ENCODE data around the gene ATG9B.
A peak's percentile ranks its signal among the peaks of the same experiment; 100 is the strongest.

Gene ATG9B, protein sequence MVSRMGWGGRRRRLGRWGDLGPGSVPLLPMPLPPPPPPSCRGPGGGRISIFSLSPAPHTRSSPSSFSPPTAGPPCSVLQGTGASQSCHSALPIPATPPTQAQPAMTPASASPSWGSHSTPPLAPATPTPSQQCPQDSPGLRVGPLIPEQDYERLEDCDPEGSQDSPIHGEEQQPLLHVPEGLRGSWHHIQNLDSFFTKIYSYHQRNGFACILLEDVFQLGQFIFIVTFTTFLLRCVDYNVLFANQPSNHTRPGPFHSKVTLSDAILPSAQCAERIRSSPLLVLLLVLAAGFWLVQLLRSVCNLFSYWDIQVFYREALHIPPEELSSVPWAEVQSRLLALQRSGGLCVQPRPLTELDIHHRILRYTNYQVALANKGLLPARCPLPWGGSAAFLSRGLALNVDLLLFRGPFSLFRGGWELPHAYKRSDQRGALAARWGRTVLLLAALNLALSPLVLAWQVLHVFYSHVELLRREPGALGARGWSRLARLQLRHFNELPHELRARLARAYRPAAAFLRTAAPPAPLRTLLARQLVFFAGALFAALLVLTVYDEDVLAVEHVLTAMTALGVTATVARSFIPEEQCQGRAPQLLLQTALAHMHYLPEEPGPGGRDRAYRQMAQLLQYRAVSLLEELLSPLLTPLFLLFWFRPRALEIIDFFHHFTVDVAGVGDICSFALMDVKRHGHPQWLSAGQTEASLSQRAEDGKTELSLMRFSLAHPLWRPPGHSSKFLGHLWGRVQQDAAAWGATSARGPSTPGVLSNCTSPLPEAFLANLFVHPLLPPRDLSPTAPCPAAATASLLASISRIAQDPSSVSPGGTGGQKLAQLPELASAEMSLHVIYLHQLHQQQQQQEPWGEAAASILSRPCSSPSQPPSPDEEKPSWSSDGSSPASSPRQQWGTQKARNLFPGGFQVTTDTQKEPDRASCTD

DNA sequence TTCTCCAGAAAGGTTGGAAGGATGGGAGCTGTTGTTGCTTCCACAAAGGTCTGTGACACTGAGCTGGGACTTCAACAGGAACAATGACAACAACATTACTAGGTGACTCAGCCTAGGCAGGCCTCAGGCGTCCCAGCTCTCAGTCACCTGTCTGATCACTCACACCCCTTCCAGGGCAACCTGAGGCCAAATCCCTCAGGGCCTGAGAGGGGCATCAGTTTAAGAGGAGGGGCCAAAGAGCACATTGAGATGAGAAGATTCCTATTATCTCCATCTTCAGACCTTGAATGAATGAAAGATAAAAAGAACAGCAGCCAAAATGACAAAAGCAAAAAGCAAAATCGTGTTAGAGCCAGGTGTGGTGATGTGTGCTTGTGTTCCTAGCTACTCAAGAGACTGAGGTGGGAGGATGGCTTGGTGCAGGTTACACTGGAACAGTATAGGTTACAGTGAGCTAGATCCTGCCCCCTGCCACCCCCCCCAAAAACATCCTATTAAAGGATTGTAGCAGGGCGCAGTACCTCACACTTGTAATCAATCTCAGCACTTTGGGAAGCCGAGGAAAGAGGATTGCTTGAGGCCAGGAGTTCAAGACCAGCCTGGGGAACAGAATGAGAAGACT, at the start of gene ATG9B:
Gene ATG9B (minus strand): TSS at position 60 of the 622 bp plus-strand sequence. CDS start 71 bp downstream, outside the sequence.
- no peak for DNase-seq

DNA sequence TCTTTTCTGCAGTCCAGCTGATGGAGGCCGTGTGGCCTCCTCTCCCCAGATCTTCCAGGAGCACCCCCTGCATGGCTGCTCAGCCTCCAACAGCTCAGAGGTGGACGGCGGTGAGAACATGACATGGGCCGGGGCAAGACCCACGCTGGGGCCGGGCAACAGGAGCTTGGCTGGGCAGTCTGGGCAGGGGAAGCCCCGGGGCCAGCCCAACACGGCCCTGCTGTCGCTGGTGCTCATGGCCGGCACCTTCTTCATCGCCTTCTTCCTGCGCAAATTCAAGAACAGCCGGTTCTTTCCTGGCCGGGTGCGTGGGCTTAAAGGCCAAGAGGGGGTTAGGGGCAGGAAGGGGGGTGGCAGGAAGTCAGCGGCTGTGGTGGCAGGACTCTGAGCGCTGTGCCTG, 49.7 kb upstream of the ATG9B start:
- no peak for DNase-seq

DNA sequence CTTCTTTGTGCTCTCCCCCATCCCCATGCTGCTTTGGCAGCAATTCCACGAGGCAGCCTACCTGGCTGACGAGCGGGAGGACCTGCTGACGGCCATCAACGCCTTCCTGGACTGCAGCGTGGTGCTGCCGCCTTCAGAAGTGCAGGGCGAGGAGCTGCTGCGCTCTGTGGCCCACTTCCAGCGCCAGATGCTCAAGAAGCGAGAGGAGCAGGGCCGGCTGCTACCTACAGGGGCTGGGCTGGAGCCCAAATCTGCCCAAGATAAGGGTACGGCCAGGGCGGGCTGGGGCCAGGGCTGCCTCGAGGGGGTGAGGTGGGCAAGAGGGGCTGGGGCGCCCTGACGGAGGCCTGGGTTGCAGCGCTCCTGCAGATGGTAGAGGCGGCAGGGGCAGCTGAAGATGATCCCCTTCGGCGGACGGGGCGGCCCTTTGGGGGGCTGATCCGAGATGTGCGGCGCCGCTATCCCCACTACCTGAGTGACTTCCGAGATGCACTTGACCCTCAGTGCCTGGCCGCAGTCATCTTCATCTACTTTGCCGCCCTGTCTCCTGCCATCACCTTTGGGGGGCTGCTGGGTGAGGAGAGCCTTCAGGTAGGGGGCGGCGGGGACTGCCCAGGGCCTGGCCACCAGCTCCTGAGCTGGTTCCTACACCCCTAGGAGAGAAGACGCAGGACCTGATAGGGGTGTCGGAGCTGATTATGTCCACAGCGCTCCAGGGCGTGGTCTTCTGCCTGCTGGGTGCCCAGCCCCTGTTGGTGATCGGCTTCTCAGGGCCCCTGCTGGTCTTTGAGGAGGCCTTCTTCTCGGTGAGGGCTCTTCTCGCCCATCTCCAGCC, 47.0 kb upstream of the ATG9B start:
- DNase-seq, result no peak

DNA sequence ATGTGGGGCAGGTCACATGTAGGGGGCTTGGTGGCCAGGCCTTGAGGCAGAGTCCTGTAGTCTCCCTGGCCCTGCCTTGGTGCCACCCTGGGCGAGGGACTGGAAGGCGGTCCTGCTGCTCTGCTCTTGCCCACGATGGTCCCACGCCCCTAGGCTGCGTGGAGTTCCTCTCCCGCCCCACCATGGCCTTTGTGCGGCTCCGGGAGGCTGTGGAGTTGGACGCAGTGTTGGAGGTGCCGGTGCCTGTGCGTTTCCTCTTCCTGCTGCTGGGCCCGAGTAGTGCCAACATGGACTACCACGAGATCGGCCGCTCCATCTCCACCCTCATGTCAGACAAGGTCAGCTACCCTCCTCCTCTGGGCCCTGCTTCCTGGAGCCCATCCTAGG, 46.3 kb upstream of the ATG9B start:
- DNase-seq, result no peak

DNA sequence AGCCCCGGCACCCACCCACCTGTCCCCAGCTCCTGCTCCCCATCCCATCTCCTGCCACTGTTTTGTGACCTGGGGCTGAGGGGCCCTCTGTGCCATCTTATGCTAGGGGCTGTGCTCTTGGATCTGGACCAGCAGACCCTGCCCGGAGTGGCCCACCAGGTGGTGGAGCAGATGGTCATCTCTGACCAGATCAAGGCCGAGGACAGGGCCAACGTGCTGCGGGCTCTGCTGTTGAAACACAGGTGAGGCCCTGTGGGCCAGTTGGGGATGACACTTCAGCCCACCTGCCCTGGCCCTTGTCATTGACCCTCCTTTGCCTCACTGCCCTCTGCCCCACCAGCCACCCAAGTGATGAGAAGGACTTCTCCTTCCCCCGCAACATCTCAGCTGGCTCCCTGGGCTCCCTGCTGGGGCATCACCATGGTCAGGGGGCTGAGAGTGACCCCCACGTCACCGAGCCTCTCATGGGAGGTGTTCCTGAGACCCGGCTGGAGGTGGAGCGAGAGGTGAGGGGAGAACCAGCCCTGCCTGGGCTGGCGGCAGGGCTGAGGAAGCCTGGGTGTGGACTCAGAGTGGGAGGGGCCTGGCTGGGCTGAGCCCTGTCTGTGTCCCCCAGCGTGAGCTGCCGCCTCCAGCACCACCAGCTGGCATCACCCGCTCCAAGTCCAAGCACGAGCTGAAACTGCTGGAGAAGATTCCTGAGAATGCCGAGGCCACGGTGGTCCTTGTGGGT, 45.7 kb upstream of the ATG9B start:
- no peak for DNase-seq

DNA sequence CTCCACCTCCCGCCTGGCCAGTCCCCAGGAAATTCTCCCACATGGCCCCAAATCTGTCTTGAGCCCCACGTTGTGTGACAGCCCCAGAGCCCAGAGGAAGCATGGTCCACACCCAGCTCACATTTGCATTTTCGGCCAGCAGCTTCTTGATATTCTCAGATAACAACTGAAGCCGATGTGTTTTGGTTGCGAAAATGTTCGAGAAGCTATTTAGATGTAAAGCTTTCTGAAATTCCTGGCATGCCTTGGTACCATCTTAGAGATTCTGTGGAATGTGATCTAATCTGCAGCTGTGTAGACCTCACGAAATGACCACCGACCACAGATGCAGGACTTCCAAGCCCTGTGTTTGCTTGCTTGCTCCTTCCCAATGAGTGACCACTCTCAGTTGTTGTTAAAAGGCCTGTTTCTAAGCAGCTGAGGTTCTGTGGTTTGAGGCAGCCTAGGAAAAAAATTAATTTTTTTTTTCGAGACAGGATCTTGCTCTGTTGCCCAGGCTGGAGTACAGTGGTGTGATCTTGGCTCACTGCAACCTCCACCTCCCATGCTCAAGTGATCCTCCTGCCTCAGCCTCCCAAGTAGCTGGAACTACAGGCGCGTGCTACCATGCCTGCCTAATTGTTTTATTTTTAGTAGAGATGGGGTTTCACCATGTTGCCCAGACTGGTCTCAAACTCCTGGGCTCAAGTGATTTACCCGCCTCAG, 43.9 kb upstream of the ATG9B start:
- DNase-seq, result no peak

DNA sequence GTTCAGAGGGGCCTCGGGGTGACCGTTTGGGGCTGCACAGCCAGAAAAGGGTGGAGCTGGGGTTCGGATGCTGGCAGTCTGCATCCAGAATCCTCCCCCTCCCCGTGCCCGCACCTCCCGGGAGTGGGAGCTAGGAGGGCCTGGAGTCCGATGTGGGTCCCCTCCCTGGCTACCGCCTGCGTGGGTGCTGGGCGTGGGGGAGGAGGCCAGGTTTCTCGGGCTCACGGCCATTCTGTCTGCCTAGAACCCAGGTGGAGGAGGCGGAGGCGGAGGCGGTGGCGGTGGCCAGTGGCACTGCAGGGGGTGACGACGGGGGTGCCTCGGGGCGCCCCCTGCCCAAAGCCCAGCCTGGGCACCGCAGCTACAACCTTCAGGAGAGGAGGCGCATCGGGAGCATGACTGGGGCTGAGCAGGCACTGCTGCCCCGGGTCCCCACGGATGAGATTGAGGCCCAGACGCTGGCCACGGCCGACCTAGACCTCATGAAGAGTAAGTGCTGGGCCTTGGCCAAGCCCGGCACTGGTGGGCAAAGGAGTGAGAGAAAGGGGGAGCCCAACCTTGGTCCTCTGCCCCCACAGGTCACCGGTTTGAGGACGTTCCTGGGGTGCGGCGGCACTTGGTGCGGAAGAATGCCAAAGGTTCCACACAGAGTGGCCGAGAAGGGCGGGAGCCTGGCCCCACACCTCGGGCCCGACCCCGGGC, 42.1 kb upstream of the ATG9B start:
- DNase-seq, result no peak

DNA sequence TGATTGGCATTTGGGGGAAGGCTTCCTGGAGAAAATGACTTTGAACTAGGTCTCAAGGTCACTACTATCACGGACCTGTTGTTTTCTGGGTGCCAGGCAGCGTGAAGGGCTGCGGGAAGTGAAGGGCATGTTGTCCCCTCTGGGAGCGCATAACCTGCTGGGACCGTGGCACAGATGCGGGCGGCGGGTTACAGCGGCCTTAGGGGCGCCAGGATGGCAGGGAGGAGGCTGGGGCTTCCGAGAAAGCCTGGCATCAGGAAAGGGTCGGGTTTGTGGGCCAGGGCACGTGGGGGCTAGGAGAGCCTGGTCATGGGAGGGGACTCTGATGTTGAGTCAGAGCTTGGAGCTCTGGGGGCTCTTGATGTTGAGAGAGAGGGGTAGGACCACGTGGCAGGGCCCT, 41.2 kb upstream of the ATG9B start:
- DNase-seq, result no peak

DNA sequence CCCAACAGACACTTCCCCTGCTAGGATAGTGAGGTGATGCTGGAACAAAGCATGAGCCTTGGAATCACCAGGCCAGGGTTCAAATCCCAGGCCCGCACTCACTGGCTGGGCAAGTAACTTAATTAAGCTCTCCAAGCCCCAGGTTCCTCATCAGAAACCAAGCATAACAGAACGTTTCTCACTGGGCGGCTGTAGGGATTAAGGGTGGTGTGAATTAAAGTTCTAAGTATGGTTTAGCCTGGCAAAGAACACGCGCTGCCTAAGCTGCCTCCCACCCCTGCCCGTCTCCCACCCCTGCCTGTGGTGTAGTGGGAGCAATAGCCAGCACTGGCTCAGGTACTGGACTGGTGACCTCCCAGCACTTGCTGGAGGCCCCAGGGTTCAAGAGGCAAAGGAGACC, 40.7 kb upstream of the ATG9B start:
- no peak for DNase-seq

DNA sequence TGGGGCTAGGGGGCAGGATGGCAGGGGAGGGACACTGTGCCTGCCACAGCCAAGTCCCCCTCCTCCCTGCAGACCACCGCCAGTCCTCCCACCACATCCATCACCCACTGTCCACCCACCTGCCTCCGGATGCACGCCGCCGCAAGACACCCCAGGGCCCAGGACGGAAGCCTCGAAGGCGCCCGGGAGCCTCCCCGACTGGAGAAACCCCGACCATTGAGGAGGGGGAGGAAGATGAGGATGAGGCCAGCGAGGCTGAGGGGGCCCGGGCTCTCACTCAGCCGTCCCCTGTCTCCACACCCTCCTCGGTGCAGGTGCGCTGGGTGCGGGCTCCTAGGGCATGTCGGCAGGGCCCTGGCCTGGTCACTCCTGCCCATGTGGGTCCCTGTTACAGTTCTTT, 40.2 kb upstream of the ATG9B start:
- DNase-seq, result no peak

DNA sequence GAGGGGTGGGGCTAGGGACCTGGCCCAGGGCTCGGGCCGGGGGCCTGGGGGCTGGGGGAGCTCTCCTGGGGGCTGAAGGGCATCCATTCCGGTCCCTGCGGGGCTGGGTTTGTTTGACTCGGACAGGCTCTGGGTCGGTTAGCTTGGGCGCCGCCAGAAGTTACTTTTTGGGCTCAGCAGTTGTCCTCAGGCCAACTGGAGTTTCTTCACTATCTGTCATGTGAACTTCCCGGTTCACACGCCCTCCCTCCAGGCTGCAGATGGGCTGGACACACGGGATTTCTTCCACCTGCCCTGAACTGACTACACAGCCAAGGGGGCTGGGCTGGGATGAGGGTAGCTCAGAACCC, 38.9 kb upstream of the ATG9B start:
- no peak for DNase-seq

DNA sequence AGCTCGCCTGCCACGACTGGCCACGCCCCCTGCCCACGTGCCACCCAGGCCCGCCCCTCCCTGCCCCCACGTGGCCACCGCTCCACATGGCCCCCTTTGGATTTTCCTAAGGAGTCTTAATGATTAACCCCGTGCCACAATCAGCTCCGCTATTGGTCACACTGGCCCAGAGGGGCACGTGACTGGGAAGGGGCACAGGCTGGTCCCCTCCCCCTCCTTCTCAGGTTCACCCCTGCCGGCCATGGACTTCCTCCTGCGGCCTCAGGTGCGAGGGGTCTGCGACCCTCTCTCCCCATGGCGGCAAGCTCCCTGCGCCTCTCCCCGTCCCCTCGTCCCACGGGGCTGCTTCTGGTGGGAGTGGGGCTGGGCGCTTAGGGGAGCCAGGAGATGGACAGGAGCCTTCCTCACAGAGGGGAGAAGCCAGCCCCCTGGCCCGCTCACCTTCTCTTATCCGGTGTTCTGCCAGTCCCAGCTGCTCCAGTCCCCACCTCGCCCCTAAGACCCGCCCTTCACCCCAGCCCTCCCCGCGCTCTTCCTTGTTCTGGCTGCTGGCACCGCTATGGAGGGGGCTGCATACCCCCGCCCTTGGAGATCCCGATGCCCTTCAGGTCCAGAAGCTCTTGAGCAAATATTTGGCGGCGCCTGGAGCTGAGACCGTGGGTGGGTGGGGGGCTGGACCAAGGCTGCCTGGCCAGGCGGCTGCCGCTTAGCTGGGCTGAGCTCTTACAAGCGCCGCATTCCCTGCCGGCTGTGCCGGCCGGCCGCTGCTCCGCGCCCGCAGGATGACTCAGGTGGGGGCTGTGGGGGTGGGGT, 38.3 kb upstream of the ATG9B start:
- no peak for DNase-seq

DNA sequence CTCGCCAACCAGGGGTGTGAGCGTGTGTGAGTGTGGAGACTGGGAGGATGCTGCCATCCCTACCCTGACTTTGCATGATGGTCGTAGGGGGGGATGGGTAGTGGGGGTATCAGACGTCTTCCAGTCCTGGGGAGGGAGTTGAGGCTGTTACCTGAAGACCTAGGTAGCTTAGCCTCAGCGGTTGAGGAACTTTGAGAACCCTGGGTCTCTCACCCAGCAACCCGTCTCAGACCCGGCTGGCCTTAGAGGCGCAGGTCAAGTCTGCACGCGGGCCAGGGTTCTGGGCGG, 37.8 kb upstream of the ATG9B start:
- DNase-seq, result no peak

DNA sequence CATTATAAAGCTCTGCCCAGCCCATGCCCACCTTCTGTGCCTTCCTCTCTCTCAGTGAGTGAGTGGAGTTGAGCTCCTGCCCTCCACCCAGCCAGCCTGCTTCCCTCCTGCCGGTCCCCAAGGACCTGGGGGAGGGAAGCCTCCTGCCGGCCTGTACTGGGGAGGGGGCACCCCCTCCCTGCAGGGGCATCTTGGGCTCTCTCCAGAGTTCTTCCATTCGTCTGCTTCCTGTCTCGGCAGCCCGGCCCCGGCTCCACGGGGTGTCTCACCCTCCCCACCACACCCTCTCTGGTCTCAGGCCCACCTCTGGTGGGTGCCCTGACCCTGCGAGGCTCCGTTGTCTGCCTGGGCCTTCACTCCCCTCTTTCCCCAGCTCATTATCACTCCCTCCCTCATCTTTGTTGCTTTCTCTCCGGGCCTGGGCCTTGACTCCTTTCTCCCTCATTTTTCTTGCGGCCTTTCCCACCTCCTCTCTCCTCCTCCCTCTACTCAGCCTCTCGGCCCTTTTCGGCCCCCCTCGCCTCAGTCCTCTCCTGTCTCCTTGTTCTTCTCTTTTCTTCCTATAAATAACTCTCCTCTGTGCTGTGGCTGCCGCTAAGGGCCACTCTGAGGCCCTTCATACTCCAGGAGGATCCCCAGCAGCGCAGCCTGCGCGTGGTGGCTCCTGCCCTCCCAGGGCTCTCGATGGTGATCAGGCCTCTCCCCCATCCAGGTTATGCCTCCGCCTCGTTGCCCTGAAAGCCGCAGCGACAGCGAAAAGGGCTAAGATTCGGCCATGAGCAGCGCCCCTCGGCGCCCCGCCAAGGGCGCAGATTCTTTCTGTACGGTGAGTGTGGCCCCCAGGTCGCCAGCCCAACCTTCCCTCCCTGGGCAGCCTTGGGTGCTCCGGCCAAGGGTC, 37.2 kb upstream of the ATG9B start:
- DNase-seq, result no peak

DNA sequence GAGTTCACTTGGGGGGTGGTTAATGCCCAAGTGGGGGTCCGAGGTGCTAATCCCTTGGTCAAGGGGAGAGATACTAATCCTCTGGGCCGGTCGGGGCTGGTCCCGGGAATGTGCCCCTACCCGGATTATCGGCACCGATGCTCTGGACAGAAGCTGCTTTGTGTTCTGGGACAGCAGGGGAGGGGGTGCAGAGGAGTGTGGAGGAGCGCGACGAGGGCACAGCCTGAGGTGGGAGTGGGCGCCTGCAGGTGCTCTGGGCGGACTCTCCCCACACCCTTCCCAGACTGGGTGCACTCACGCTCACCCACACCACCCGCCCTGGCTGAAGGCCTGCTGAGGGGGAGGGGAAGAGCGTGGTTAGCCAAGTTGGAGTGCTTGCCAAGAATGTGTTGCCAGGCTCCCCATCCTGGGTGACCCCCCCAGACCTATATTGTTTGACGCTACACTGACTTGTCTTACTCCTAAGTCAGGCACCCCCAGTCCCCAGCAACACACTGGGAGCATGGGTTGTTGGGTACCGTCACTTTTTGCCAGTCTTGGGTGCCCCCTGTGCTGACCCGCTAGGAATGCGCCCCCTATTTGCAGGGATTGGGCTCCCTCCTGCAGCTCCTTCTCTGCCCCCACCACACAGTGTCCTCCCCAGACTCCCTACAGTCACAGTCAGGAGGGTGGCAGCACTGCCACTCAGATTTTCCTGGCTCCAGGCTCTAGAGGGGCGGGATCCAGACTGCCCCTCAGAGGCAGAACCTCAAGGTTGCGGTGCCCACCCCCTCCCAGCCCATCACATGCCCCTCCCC, 36.3 kb upstream of the ATG9B start:
- DNase-seq, result peak; percentile 35

DNA sequence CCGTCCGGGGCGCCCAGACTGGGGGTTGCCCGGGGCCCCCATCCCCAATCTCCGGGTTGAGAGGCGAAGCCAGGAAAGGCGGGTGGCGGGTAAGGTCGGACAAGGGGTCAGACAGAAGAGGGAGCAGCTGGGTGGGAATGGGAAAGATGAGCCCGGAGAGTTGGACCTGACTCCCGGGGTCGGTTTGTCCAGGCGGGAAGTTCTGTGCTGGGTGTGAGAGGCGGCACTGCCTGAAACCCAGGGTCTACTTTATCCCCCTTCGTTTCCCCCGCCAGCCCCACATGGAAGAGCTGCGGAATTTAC, 35.8 kb upstream of the ATG9B start:
- DNase-seq, result no peak

DNA sequence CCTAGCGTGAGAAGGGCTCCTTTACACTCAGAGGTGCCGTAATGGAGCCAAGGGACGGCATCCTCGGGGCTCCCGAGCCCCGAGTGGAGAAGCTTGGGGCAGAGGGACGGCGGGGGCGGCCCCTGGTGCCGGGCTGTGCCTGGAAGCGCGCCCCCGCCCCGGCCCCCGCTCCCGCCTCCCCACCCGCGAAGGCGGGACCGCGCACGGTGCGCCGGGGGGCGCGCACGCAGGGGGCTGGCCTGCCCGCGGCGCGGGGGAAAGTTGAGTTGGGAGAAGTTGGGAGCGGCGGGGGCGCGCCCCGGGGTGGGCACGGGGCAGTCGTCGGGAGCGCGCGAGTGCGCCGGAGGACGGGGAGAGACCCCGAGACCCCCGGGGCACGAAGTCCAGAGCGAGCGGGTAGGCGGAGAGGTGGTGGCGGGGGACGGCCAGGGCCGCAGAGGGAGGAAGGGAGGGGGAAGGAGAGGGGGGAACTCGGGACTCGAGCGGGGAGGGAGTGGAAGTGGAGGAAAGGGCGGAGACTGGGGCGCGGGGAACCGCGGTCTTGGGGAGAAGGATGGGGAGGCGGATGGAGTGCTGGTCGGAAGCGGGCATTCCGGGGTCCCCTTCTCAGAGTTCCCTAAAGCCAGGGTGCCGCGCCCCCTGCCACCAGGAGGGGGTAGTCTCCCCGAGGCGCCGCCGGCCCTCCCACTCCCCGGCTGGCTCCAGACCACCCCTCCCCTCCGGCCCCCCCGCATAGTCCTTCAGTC, 35.2 kb upstream of the ATG9B start, which contains the start of gene SLC4A2:
Gene SLC4A2 (plus strand): TSS at position 223 of the 746 bp plus-strand sequence. CDS start 2,399 bp downstream, outside the sequence.
- peak; percentile 81 for DNase-seq

Measured in stimulated activated CD4-positive, alpha-beta T cell treated with anti-CD3 and anti-CD28 coated beads, Interleukin-15, amount 100 ng/mL, for 24 hours (primary cell).